Activated gamma-delta T cell treated with Interleukin-2 at 50 U/mL for 16 hours (primary cell): ENCODE results near the gene RPL4.

Experiments
- DNase-seq: peaks from one replicate; pipeline ENCODE4 v3.0.0-alpha.2; 2020

RPL4 gene

DNA sequence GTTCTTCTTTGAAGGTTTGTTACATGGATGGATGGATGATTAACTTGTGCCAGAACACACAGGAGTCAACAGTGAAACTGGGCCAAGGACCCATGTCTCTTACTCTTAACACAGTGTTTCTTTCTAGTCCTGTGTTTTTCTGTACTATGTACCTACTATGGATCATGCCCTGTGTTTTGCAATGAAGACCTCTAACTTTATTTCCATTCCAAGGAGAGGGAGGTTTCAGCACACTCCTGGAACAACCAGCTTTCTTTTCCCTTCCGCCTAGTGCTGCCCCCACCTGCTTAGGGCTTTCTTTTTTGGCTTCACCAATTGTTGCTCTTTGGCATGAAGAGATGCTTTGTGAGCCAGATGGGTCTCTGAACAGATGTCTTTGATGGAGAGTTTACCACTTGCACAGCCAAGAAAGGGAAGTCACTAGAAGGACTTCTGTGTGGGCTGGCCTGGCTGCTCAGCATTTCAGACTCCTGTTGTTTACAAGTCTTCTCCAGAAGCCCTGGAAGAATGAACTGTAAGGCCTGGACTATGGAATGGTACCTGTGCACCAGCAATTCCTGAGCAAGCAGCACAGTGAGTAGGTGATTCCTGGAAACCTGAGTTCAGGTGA is 51.6 kb downstream of the RPL4 start:
- no peak for DNase-seq

DNA sequence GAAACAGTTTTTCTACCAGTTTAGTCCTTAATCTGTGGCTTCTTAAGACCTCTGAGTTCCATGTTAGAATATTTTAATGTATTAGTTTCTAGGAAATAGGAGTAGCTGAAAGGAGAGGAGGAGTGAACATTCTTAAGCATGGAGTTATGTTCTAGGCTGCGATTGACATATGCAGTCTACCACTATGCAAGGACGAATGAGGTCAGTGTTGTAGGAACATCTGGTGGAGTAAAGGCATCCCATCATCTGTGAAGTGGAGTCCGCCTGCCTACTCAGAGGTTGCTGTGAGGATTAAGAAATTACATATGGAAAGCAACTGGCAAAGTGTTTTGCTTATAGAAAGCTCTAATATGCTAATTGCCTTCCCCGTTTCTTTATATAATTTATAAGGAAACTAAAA is 52.2 kb downstream of the RPL4 start:
- no peak for DNase-seq
